GM10248 (cell line): Measurements from ENCODE around the gene DNAJC1.
"Not testable (repeated sequence)": the region's sequence is repeated elsewhere in the genome, so short reads cannot be mapped to it uniquely, and the experiment has no call there.

Source experiments
- CTCF ChIA-PET: fragments of 300-600 bp; sonication (Branson Sonifier 250); formaldehyde crosslinking; extraction: SDS; loops from one replicate; lab custom pipeline; 2021; ENCODE audit warnings: antibody characterized with exemption; lab: Yijun Ruan, JAX
- POLR2A ChIA-PET: fragments of 350-650 bp; sonication (Branson Sonifier 250); formaldehyde crosslinking; extraction: SDS; loops from one replicate; lab custom pipeline; 2020; ENCODE audit warnings: antibody characterized with exemption; lab: Yijun Ruan, JAX
- DNase-seq: peaks from one replicate; pipeline ENCODE4 v3.0.0; 2012; ENCODE audit errors: extremely low spot score
- CTCF ChIP-seq: IDR thresholded peaks from 2 replicates; pipeline ENCODE4 v1.5.1; 2012; ENCODE audit warnings: mild to moderate bottlenecking, low read depth; ENCODE audit errors: extremely low read depth, missing control alignments, control extremely low read depth

The DNAJC1 gene

GRCh38 chr10:21860718-21861117 is 142.8 kb downstream of the DNAJC1 start:
- ChIA-PET CTCF (no interaction called here), POLR2A (no interaction called here)
- DNase-seq: no peak
- no peak for TF ChIP-seq CTCF

GRCh38 chr10:21858455-21858854 is 145.1 kb downstream of the DNAJC1 start:
- DNase-seq: no peak
- ChIA-PET CTCF (no interaction called here), POLR2A (no interaction called here)
- no peak for TF ChIP-seq CTCF

GRCh38 chr10:21849607-21850006 is 153.9 kb downstream of the DNAJC1 start:
- DNase-seq: no peak
- no peak for TF ChIP-seq CTCF
- POLR2A ChIA-PET: no interaction called here
- CTCF ChIA-PET: no interaction called here

- ChIA-PET CTCF (interaction anchor here (0.9 to 1.7 kb wide), 5 partner anchors 8 to 34 kb away, joined by 3 to 5 read pairs (median 3); no protein-coding TSS in a partner anchor), POLR2A (no interaction called here)
- no peak for DNase-seq
- no peak for TF ChIP-seq CTCF
Measured at GRCh38 chr10:21843645-21844044, 159.9 kb downstream of the DNAJC1 start.

GRCh38 chr10:21841273-21841672 is 162.3 kb downstream of the DNAJC1 start:
- POLR2A ChIA-PET, DNase-seq, CTCF ChIA-PET: not testable (repeated sequence)

GRCh38 chr10:21837487-21837886 is 166.0 kb downstream of the DNAJC1 start:
- DNase-seq, POLR2A ChIA-PET, CTCF ChIA-PET: not testable (repeated sequence)

- CTCF ChIA-PET: interaction anchor here (1.2 kb wide), 1 partner anchor 8 kb away, joined by 3 read pairs; no protein-coding TSS in a partner anchor
- POLR2A ChIA-PET: not testable (repeated sequence)
Measured at GRCh38 chr10:21834574-21834973, 169.0 kb downstream of the DNAJC1 start.

GRCh38 chr10:21832821-21833130 is 170.8 kb downstream of the DNAJC1 start:
- ChIA-PET POLR2A (no interaction called here), CTCF (no interaction called here)
- DNase-seq: no peak
- no peak for TF ChIP-seq CTCF

More at GRCh38 chr10:21834574-21834973, 169.0 kb downstream of the DNAJC1 start:
- not testable (repeated sequence) for DNase-seq
